ENCODE results near the gene SUOX. TPM values are rescaled to one million over a fixed set of nuclear protein-coding genes. Genes with fewer than 3 reads are reported as not detected.

Gene SUOX
- total RNA-seq, 2 donors from 2014 or later, result 23.9 to 37.7 TPM

DNA sequence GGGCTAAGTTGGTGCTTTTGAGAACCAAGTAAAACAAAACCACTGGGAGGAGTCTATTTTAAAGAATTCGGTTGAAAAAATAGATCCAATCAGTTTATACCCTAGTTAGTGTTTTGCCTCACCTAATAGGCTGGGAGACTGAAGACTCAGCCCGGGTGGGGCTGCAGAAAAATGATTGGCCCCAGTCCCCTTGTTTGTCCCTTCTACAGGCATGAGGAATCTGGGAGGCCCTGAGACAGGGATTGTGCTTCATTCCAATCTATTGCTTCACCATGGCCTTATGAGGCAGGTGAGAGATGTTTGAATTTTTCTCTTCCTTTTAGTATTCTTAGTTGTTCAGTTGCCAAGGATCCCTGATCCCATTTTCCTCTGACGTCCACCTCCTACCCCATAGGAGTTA lies 25.0 kb upstream of the SUOX start:
- peaks cover 0 to 37% of the 10 kb centered on the region in 2 donors for H3K4me1 ChIP-seq
- no peak for DNase-seq (ENCODE audit: low spot score)
- no peaks in the 10 kb centered on the region for H3K27me3 ChIP-seq
- peak overlapping the region; percentile 93 to 95 for H3K27ac ChIP-seq
- peak overlapping the region in 1 of 2 donors; percentile 61 for H3K4me3 ChIP-seq
- no peaks in the 10 kb centered on the region for H3K36me3 ChIP-seq
- H3K9me3 ChIP-seq, result no peaks in the 10 kb centered on the region
- TF ChIP-seq, protein P1, sequence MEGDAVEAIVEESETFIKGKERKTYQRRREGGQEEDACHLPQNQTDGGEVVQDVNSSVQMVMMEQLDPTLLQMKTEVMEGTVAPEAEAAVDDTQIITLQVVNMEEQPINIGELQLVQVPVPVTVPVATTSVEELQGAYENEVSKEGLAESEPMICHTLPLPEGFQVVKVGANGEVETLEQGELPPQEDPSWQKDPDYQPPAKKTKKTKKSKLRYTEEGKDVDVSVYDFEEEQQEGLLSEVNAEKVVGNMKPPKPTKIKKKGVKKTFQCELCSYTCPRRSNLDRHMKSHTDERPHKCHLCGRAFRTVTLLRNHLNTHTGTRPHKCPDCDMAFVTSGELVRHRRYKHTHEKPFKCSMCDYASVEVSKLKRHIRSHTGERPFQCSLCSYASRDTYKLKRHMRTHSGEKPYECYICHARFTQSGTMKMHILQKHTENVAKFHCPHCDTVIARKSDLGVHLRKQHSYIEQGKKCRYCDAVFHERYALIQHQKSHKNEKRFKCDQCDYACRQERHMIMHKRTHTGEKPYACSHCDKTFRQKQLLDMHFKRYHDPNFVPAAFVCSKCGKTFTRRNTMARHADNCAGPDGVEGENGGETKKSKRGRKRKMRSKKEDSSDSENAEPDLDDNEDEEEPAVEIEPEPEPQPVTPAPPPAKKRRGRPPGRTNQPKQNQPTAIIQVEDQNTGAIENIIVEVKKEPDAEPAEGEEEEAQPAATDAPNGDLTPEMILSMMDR (IDR thresholded peaks at IDR 0.05), result no peak

- H3K4me1 ChIP-seq, result peaks cover 0 to 32% of the 10 kb centered on the region in 2 donors
- no peak for DNase-seq (ENCODE audit: low spot score)
- no peaks in the 10 kb centered on the region for H3K27me3 ChIP-seq
- H3K27ac ChIP-seq, result peak overlapping the region; percentile 93 to 95
- TF ChIP-seq, protein P1 (IDR thresholded peaks at IDR 0.05), result no peak
- no peaks in the 10 kb centered on the region for H3K36me3 ChIP-seq
- H3K4me3 ChIP-seq, result peak overlapping the region; percentile 61 to 66
- H3K9me3 ChIP-seq, result no peaks in the 10 kb centered on the region
These were observed 24.6 kb upstream of the SUOX start for GRCh38 chr12:55972456-55972855.

DNA sequence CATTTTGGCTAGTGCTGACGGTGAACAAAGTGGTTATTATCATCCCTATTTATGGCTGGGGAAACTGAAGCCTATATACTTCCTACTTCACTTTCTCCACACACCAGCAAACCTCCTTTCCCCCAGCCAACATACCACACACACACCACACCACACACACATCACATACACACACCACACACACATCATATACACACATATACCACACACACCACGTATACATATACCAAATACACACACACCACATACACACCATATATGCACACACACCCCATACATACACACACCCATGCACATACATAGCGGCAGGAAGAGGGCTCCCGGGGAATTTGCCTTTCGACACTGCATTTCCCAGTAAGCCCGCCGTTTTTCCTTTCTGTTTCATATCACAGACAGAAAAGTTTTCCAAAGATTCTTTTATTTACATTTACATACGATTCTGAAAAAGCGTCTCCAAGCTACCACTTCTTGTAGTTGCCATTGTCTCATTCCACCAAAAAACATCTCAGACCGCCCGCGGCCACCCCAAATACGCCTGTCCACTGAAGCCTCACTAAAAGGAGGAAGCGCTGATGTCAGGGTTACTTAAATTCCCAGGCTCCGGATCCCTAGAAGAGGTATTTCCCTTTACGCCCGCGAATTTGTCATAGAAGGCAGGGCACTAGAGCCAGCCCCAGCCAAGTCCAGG lies 24.0 kb upstream of the SUOX start:
- Histone ChIP-seq H3K4me1 (peaks cover 0 to 27% of the 10 kb centered on the region in 2 donors), H3K27me3 (no peaks in the 10 kb centered on the region), H3K36me3 (no peaks in the 10 kb centered on the region), H3K4me3 (peak overlapping the region; percentile 61 to 66), H3K9me3 (no peaks in the 10 kb centered on the region), H3K27ac (peak overlapping the region; percentile 93 to 95)
- TF ChIP-seq, protein P1 (IDR thresholded peaks at IDR 0.05), result no peak
- no peak for DNase-seq (ENCODE audit: low spot score)

DNA sequence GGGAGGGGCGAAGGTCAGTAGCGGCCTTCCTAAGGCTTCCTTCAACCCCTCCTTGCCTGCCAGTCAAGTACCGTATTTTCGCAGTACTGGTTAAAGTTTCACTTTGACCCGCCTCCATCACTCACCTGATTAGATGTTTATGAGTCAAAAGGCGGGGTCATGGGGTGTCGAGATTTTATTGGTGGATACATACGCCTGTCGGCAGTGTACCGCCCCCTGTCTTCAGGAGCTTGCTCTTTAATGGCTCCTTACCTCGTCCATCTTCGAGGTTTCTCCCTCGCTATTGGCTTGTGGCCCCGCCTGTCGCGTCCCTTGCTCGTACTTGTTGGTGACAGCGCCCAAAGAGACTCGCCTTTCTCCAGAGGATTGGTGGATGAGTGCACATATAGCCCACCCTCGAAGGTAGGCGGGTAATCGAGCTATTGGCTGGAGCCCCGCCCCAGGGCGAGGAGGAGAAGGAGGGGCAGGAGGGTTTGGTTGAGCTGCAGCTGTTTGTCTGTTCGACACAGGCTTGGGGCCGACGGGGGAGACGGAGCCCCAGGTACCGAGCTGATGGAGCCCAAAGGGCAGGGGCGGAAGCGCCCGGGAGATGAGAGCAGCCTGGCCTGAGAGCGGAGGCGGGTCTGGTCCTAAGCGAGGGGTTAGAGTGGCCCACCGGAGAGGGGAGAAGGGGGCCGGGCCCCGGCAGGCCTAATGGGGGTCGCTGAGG lies 23.3 kb upstream of the SUOX start, which contains the start of gene RAB5B:
TSS of gene RAB5B (plus strand) at position 480 of the 709 bp plus-strand sequence. CDS start 12,883 bp downstream, outside the sequence.
- Histone ChIP-seq H3K4me3 (peak within 1 kb of the TSS; percentile 94 to 96), H3K36me3 (no peaks in the 10 kb centered on the region), H3K27me3 (no peaks in the 10 kb centered on the region), H3K27ac (peak within 1 kb of the TSS; percentile 95), H3K9me3 (no peaks in the 10 kb centered on the region), H3K4me1 (peaks cover 0 to 27% of the 10 kb centered on the region in 2 donors)
- peak; percentile 100 for DNase-seq (ENCODE audit: low spot score)
- TF ChIP-seq, protein P1 (IDR thresholded peaks at IDR 0.05), result no peak

DNA sequence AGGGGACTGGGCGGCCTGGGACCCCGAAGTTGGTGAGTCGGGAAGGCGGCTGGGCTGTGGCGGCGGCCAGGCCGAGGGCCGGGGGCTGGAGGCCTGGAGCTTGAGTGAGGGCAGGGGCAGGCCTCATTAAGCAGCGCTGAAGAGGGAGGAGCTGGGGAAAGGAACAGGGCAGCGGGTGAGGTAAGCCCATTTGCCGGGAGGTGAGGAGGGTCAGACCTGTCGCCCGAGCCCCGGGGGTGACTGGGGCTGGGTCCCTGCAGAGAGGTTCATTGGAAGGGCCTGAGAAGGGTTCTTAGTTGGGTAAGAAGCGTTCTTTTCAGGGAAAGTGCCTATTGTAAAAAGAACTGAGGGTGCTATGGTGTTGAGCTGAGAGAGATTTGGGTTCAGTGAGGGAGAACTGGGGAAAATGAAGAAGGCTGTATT lies 22.8 kb upstream of the SUOX start:
- peak; percentile 69 for DNase-seq (ENCODE audit: low spot score)
- H3K4me1 ChIP-seq, result peaks cover 0 to 27% of the 10 kb centered on the region in 2 donors
- TF ChIP-seq, protein P1 (IDR thresholded peaks at IDR 0.05), result no peak

More for the DNA sequence above, 22.8 kb upstream of the SUOX start:
- H3K27ac ChIP-seq, result peak overlapping the region; percentile 95
- peak overlapping the region; percentile 94 to 96 for H3K4me3 ChIP-seq
- H3K36me3 ChIP-seq, result no peaks in the 10 kb centered on the region
- no peaks in the 10 kb centered on the region for H3K27me3 ChIP-seq
- no peaks in the 10 kb centered on the region for H3K9me3 ChIP-seq

Data from right atrium auricular region (tissue), 2 donors.